Measurements from ENCODE around the gene LMO4. TPM values are rescaled to one million over a fixed set of nuclear protein-coding genes. Genes with fewer than 3 reads are reported as not detected.
A peak's percentile ranks its signal among the peaks of the same experiment; 100 is the strongest.

LMO4 gene
- total RNA-seq, 2 experiments from 2014 or later: 38.3 to 39.3 TPM

DNA sequence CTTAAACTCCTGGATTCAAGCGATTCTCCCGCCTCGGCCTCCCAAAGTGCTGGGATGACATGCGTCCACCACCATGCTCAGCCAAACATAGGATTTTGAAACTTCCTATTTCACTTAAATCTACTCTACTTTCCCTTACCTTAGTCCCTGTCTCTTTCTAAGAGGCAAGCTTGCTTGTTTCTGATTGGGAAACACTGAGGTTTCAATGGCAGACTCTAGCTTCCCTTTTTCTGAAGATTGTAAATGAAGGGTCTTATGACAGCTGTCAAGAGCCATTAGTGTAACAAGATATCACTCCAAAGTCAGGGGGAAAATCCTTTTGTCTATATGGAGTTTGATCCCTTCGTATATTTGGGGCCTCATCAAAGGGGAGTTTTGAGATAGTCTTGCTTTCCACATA lies 23.5 kb upstream of the LMO4 start:
- ChIA-PET CTCF (no interaction called here), POLR2A (no interaction called here)
- Mint-ChIP-seq H3K4me1 (ENCODE audit: low read depth) (no peaks in the 10 kb centered on the region), H3K27ac (no peak overlapping the region), H3K36me3 (ENCODE audit: low read depth) (no peaks in the 10 kb centered on the region), H3K27me3 (ENCODE audit: low read depth) (peaks cover 13% of the 10 kb centered on the region), H3K9me3 (ENCODE audit: insufficient read depth) (no peaks in the 10 kb centered on the region), H3K4me3 (no peak overlapping the region)
- no peak for DNase-seq
- ATAC-seq: no peak

DNA sequence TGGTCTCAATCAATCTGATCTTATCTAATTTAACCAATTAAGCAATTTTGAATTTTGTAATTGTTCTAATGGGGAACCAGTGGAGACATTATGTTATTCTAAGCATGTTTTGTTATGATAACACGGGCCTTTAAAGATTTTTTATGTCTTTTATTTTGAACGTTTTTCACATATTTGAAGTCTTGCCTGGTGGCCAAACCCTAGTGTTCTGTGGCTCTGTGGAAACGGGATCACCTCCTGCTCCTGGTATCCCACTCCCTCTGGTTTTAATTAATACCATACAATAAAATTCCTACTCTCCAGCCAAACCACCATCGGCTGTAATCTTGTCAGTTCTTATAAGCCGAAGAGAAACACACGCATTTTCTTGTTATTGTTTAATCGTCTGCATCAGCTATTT lies 22.9 kb upstream of the LMO4 start:
- ChIA-PET CTCF (no interaction called here), POLR2A (no interaction called here)
- H3K9me3 Mint-ChIP-seq (ENCODE audit: insufficient read depth): no peaks in the 10 kb centered on the region
- peaks cover 13% of the 10 kb centered on the region for H3K27me3 Mint-ChIP-seq (ENCODE audit: low read depth)
- no peak for ATAC-seq
- no peaks in the 10 kb centered on the region for H3K36me3 Mint-ChIP-seq (ENCODE audit: low read depth)
- no peak overlapping the region for H3K27ac Mint-ChIP-seq
- DNase-seq: no peak
- no peaks in the 10 kb centered on the region for H3K4me1 Mint-ChIP-seq (ENCODE audit: low read depth)
- no peak overlapping the region for H3K4me3 Mint-ChIP-seq

DNA sequence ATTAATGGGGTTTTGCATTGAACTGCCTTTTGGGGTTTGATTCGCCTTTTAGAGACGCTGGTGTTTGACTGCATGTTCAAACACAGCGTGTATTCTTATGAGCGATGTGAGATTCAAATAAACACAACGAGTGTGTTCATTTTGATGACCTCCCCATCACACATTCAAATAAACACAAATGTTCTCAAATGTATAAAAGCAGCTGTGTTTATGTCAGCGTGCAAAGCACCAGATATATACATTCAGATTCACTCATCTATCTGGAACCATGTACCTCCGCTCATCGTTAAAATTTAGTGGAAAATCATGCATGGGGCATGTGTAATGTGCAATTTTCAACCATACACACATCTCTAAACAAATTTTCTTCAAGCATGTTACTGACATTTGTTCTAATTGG lies 21.4 kb upstream of the LMO4 start:
- Mint-ChIP-seq H3K27me3 (ENCODE audit: low read depth) (peaks cover 13% of the 10 kb centered on the region), H3K9me3 (ENCODE audit: insufficient read depth) (no peaks in the 10 kb centered on the region), H3K36me3 (ENCODE audit: low read depth) (no peaks in the 10 kb centered on the region), H3K27ac (no peak overlapping the region), H3K4me3 (no peak overlapping the region), H3K4me1 (ENCODE audit: low read depth) (no peaks in the 10 kb centered on the region)
- POLR2A ChIA-PET: no interaction called here
- DNase-seq: no peak
- CTCF ChIA-PET: no interaction called here
- ATAC-seq: no peak

DNA sequence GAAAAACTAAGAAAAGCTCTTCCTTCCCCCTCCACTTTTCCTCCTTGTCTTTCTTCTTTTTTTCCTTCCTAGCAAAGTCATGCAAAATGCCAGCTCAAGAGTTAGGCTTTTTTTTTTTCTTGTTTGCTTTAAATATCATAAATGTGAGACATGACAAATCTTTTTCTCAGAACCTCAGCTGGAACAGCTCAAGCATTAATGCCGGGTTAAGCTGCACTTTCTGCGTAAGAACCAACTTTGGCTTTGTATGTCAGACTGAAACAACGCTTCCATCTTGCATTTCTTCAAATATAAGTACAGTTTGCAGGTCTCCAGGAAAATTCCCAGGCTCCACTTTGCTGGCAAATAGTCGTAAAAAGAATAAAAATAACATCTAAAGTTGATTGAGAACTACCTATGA lies 20.7 kb upstream of the LMO4 start:
- ATAC-seq (no peak), DNase-seq (no peak)
- peaks cover 13% of the 10 kb centered on the region for H3K27me3 Mint-ChIP-seq (ENCODE audit: low read depth)
- no peaks in the 10 kb centered on the region for H3K4me1 Mint-ChIP-seq (ENCODE audit: low read depth)
- no peaks in the 10 kb centered on the region for H3K9me3 Mint-ChIP-seq (ENCODE audit: insufficient read depth)
- H3K4me3 Mint-ChIP-seq: no peak overlapping the region
- CTCF ChIA-PET: no interaction called here
- POLR2A ChIA-PET: no interaction called here
- no peak overlapping the region for H3K27ac Mint-ChIP-seq
- H3K36me3 Mint-ChIP-seq (ENCODE audit: low read depth): no peaks in the 10 kb centered on the region

DNA sequence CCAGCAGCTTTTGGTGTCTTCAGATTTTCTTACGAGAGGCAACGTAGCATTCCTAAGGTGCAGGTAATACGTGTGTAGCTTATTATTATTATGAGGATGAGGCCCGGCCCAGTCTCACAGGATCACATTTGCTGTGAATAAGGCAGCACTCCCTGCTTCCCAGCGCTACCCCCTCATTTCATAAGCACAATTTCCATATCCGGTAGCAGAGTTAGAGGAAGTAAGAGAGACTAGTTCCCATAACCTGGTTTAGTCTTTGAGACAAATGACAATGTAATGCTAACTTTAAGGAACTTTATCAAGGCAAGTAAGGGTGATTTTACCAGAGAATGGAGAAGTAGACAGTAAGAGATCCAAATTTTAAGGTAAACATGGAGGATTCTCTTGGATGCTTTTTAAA lies 14.6 kb upstream of the LMO4 start:
- Mint-ChIP-seq H3K27me3 (ENCODE audit: low read depth) (peaks cover 8% of the 10 kb centered on the region), H3K9me3 (ENCODE audit: insufficient read depth) (no peaks in the 10 kb centered on the region), H3K27ac (no peak overlapping the region), H3K36me3 (ENCODE audit: low read depth) (no peaks in the 10 kb centered on the region), H3K4me1 (ENCODE audit: low read depth) (peaks cover 6% of the 10 kb centered on the region), H3K4me3 (no peak overlapping the region)
- POLR2A ChIA-PET: interaction anchor here (0.5 kb wide), 1 partner anchor 12 kb away, joined by 3 read pairs; no protein-coding TSS in a partner anchor
- ATAC-seq: no peak
- DNase-seq: no peak
- CTCF ChIA-PET: interaction anchor here (1.2 kb wide), 1 partner anchor 12 kb away, joined by 3 read pairs; no protein-coding TSS in a partner anchor

DNA sequence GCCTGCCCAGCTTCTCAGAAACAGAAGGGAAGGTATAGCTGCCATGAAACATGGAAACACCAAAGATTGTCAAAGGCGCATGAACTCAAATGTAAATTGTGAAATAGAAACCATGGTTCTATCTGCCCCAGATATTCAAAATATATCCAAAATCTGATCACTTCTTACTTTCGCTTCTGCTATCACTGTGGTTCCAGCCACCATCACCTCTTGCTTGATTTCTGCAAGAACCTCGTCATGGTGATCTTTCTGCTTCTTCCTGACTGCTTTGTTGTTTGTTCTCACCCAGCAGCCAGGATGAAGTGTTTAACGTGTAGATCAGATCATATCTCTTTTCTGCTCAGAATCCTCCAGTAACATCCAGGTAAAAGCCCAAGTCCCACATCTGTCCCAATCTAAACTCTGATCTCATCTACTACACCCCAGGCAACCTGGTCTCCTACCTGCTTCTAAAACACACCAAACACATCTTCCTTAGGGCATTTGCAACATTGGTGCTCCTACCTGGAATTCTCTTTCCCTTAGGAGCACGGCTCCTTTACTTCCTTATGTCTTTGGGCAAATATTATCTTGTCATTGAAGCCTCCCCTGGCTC lies 10.5 kb upstream of the LMO4 start:
- Mint-ChIP-seq H3K9me3 (ENCODE audit: insufficient read depth) (no peaks in the 10 kb centered on the region), H3K27ac (no peak overlapping the region), H3K27me3 (ENCODE audit: low read depth) (peaks cover 21% of the 10 kb centered on the region), H3K4me3 (no peak overlapping the region), H3K36me3 (ENCODE audit: low read depth) (no peaks in the 10 kb centered on the region), H3K4me1 (ENCODE audit: low read depth) (peaks cover 6% of the 10 kb centered on the region)
- ATAC-seq: no peak
- CTCF ChIA-PET: interaction anchor here (2.5 kb wide), 1 partner anchor 7 kb away, joined by 17 read pairs; no protein-coding TSS in a partner anchor
- POLR2A ChIA-PET: no interaction called here
- no peak for DNase-seq

DNA sequence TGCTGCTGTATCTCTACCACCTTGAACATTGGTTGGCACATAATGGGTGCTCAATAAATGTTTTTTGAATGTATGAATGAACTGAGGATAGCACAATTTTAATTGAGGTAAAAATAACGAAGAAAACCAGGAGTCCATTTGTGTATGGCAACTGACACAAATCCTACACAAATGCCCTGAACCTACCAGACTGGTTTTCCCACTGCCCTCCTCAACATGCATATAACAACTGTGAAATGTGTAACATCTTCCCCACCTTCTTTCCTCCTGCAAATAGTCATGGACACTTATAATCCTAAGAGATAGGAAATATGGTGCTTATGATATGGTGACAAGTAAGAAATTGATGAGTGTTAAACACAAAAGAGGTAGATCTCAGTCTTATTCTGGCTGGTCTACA lies 9.9 kb upstream of the LMO4 start:
- DNase-seq: no peak
- no peak for ATAC-seq
- no peaks in the 10 kb centered on the region for H3K9me3 Mint-ChIP-seq (ENCODE audit: insufficient read depth)
- H3K27ac Mint-ChIP-seq: no peak overlapping the region
- no peaks in the 10 kb centered on the region for H3K36me3 Mint-ChIP-seq (ENCODE audit: low read depth)
- peaks cover 25% of the 10 kb centered on the region for H3K27me3 Mint-ChIP-seq (ENCODE audit: low read depth)
- POLR2A ChIA-PET: no interaction called here
- H3K4me3 Mint-ChIP-seq: no peak overlapping the region
- CTCF ChIA-PET: no interaction called here
- H3K4me1 Mint-ChIP-seq (ENCODE audit: low read depth): peaks cover 6% of the 10 kb centered on the region

DNA sequence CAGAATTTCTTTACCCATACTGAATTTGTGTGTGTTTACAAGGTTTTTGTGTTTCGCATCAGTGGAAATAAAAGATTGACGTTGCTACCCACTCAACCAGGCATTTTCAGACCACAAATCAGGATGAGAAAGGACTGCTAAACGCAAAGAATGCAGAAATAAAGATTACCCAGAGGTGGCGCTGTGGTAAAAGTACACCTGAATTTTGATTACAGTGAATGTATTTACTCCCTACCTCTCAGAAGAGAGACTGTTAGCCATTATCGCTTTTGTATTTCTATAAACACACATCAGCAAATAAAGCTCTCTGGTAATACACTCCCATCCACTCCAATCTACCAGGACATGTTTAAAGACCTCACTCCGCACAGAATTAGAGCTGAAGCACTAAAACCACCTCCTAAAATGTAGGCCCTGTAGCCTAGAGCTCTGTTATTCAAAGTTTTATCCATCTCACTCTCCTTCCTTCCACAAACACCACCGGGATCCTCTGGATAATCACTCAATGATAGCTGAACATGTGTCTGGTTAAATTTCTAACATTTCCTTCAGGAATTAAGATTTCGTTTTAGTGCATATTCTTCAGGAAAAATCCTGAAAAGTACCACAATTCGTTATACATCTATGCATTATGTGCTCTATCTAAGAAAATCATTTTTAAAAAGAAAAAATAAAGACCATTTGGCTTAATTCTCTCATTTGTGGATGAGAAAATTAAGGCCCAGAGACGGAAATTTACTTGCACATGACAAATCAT lies 2.5 kb upstream of the LMO4 start:
- Mint-ChIP-seq H3K9me3 (ENCODE audit: insufficient read depth) (no peaks in the 10 kb centered on the region), H3K27me3 (ENCODE audit: low read depth) (peaks cover 12% of the 10 kb centered on the region), H3K4me1 (ENCODE audit: low read depth) (peaks cover 13% of the 10 kb centered on the region), H3K27ac (peak overlapping the region; percentile 24), H3K4me3 (no peak overlapping the region), H3K36me3 (ENCODE audit: low read depth) (no peaks in the 10 kb centered on the region)
- ChIA-PET CTCF (interaction anchor here (0.6 to 4.3 kb wide), 23 partner anchors 9 to 628 kb away, joined by 3 to 40 read pairs (median 3); no protein-coding TSS in a partner anchor), POLR2A (interaction anchor here (1.0 to 1.3 kb wide), 2 partner anchors 8 to 10 kb away, joined by 3 to 4 read pairs; no protein-coding TSS in a partner anchor)
- ATAC-seq (no peak), DNase-seq (peak; percentile 70)

DNA sequence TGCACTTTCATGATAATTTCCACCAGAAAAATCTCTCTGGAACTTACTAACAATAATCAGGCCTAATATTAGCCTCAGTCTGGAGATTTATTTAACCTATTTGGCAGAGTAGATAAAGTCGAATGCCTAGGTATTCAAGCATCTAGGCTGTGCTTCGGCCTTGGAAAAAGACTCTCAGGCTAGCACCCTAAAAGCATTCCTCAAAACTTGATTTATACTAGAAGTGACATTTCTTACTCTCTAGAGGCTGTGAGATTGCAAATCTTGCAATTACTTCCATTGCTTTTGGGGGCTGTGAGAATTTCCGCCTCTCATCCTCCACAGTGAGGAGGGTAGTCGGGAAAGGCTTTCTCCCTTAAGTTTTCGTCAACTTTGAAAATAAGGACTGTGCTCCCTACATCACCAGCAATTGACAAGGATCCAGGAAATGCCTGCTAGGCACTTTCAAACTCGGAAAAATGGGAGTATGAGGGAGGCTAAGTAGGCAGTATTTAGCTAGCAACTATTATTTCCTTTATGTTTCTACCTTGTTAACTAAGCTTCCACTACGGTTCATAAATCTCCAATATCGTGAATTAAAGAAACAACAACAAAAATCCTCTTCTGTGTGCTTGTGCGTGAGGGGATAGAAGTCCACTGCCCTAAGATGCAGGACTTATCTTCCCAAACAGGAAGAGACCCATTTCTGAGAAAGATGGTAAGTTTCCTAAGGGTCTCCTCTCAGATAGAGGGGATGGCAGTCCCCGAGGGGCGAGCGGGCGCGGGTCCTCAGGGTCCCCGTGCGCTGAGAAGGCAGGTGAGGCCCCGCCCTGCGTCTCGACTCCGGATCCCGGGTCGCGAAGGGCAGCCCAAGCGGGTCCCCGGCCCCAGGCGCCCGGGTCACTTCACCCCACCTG lies 1.1 kb upstream of the LMO4 start:
- no peak for DNase-seq
- peak overlapping the region; percentile 84 for H3K4me3 Mint-ChIP-seq
- H3K9me3 Mint-ChIP-seq (ENCODE audit: insufficient read depth): no peaks in the 10 kb centered on the region
- H3K27me3 Mint-ChIP-seq (ENCODE audit: low read depth): peaks cover 4% of the 10 kb centered on the region
- H3K27ac Mint-ChIP-seq: peak overlapping the region; percentile 95
- POLR2A ChIA-PET: interaction anchor here (0.7 to 1.7 kb wide), 3 partner anchors 13 to 623 kb away, joined by 3 to 4 read pairs (median 4); no protein-coding TSS in a partner anchor
- no peak for ATAC-seq
- H3K36me3 Mint-ChIP-seq (ENCODE audit: low read depth): peaks cover 9% of the 10 kb centered on the region
- CTCF ChIA-PET: interaction anchor here (1.2 to 4.3 kb wide), 4 partner anchors 8 to 626 kb away, joined by 3 to 40 read pairs (median 24); no protein-coding TSS in a partner anchor
- H3K4me1 Mint-ChIP-seq (ENCODE audit: low read depth): peaks cover 21% of the 10 kb centered on the region

DNA sequence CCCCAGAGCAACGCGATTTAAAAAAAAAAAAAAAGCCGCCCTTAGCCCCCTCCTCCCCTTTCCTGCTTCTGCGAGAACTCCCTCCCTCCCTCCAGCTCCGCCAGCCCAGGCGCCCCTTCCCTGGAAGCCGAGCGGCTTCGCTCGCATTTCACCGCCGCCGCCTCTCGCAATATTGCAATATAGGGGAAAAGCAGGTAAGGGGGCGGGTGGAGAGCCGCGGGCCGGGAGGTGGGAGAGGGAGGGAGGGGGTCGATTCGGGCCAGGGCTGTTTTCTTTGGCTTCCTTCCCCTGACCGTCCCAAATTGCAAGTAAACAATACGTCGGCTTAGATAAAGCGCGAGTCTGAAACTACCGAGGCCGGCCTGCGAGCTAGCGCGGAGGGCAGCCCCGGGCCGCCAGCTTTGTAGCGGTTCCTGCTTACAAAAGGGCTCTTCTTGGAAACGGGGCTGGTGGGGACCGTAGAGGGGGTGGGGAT lies 408 bp downstream of the LMO4 start:
- peak; percentile 5 for ATAC-seq
- Mint-ChIP-seq H3K4me1 (ENCODE audit: low read depth) (peaks cover 35% of the 10 kb centered on the region), H3K4me3 (peak overlapping the region; percentile 81), H3K9me3 (ENCODE audit: insufficient read depth) (no peaks in the 10 kb centered on the region), H3K27me3 (ENCODE audit: low read depth) (no peaks in the 10 kb centered on the region), H3K36me3 (ENCODE audit: low read depth) (peaks cover 22% of the 10 kb centered on the region), H3K27ac (peak overlapping the region; percentile 97)
- DNase-seq: peak; percentile 68
- POLR2A ChIA-PET: interaction anchor here (0.6 to 1.7 kb wide), 5 partner anchors 73 to 1331 kb away, joined by 3 to 5 read pairs (median 4); no protein-coding TSS in a partner anchor
- CTCF ChIA-PET: interaction anchor here (4.3 kb wide), 1 partner anchor 625 kb away, joined by 38 read pairs; no protein-coding TSS in a partner anchor

DNA sequence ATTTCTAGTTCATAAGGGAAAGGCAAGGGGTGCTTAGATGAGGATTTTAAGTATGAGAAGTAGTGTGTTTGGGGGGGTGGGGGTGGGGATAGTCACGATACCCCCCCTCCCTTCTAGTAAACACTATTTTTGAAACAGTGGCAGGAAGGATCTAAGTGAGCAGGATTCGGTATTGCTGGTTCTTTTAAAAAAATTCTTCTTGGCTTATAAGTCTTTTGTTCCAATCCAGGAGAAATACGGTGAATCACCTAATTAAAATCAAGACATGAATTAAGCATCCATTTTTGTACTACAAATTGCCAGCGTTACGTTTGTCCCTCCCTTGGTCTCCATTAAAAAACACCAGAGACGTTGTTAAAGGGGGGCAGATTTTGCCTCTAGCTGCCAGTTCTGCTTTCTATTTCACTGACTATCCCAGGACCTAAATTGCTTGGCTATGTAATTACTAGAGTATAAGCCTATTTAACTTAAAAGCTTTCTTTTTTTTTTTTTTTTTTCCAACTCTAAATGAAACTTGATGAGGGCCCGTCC lies 911 bp downstream of the LMO4 start:
- DNase-seq (peak; percentile 32), ATAC-seq (no peak)
- ChIA-PET POLR2A (interaction anchor here (0.5 to 1.7 kb wide), 5 partner anchors 75 to 1331 kb away, joined by 3 to 5 read pairs (median 4); no protein-coding TSS in a partner anchor), CTCF (interaction anchor here (1.1 kb wide), 1 partner anchor 13 kb away, joined by 3 read pairs; no protein-coding TSS in a partner anchor)
- Mint-ChIP-seq H3K4me3 (peak overlapping the region; percentile 81), H3K27ac (peak overlapping the region; percentile 97), H3K4me1 (ENCODE audit: low read depth) (peaks cover 39% of the 10 kb centered on the region), H3K27me3 (ENCODE audit: low read depth) (no peaks in the 10 kb centered on the region), H3K9me3 (ENCODE audit: insufficient read depth) (no peaks in the 10 kb centered on the region), H3K36me3 (ENCODE audit: low read depth) (peaks cover 25% of the 10 kb centered on the region)

All from activated CD8-positive, alpha-beta T cell treated with anti-CD3 and anti-CD28 coated beads, Interleukin-2, amount 10 ng/mL, durations not matched to agents 7 days and 5 days (primary cell).